Lower leg skin (tissue), 4 donors: ENCODE measurements around the gene HOXB13. TPM values are rescaled to one million over a fixed set of nuclear protein-coding genes. Genes with fewer than 3 reads are reported as not detected.
"Not testable (repeated sequence)": the region's sequence is repeated elsewhere in the genome, so short reads cannot be mapped to it uniquely, and the experiment has no call there.

Experiments used
- DNase-seq, 2 donors: peaks; one replicate each; pipeline ENCODE4 v3.0.0-alpha.2; 2019; ENCODE audit warnings: low spot score in 2 of 2
- H3K4me3 ChIP-seq: fragments of 200-600 bp; sonication (generic); 2 replicates; pipeline ENCODE4 v1.5.1; 2017; ENCODE audit warnings: mild to moderate bottlenecking, low read depth; ENCODE audit not compliant: poor library complexity, severe bottlenecking
- POLR2A ChIP-seq, 2 donors: fragments of 450-650 bp; IDR thresholded peaks; one replicate each; pipeline ENCODE4 v1.6.1; 2016 to 2017; ENCODE audit warnings: antibody characterized with exemption in 2 of 2, mild to moderate bottlenecking in 1 of 2, moderate library complexity in 1 of 2
- WGBS, 2 donors: methylation state at CpG; one replicate each; pipeline ENCODE4 v1.1.5; 2018; 5-methylcytosine and 5-hydroxymethylcytosine counted together
- intact Hi-C: fragments of 100-400 bp; cut with DNase I; formaldehyde crosslinking; loops from one replicate; pipeline ENCODE4 v1.15.0; 2023; ENCODE audit warnings: low total_unique reads
- total RNA-seq, 4 donors: library from RNA; depleted of rRNA; stranded (reverse); fragments of >200 nt; gene quantifications; one replicate each; pipeline ENCODE4 v1.1.0, GENCODE V29; 2016
- TF ChIP-seq, protein P1 (sequence below), 3 donors: fragments of 450-650 bp; IDR thresholded peaks; one replicate each; pipeline ENCODE4 v1.5.1; 2016; ENCODE audit warnings: antibody characterized with exemption in 3 of 3, mild to moderate bottlenecking in 3 of 3, moderate library complexity in 2 of 3

HOXB13 gene
- total RNA-seq, 4 donors from 2014 or later = 0.07 to 0.84 (median 0.08) TPM; not detected in 1

DNA sequence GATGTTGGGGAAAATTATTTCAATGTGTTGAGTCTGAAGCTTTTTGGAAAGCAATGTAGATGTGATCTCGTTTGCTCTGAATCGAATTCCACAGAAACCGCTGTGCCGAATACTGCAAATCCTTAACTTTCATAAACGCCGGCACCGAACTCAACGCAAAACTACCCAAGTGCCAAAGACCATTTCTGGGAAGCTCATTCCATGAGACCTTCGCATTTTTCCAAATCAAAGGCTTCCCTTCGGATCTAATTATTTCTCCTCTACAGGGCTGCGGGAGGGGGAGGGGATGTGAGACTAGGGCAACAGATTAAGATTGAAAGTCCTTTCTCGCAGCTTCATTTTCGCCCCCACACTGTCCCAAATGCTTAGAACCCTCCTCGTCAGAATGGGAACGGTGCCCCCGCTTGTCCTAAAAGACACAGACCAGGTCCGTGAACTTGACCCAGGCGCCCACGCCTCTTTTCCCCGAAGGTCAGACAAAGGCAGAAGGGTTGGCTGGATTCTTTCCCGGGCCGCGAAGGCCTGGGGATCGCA is 10.3 kb downstream of the HOXB13 start:
- DNase-seq = peak in 1 of 2 donors; percentile 86
- intact Hi-C loops = loop anchor here (5.0 kb wide), 1 partner anchor 164 kb away; no protein-coding TSS in a partner anchor
- WGBS, 2 donors = 9 to 18% methylated on average over 24 of the region's 24 CpGs
- TF ChIP-seq POLR2A (IDR thresholded peaks at IDR 0.05) = no peak
- TF ChIP-seq, protein P1, sequence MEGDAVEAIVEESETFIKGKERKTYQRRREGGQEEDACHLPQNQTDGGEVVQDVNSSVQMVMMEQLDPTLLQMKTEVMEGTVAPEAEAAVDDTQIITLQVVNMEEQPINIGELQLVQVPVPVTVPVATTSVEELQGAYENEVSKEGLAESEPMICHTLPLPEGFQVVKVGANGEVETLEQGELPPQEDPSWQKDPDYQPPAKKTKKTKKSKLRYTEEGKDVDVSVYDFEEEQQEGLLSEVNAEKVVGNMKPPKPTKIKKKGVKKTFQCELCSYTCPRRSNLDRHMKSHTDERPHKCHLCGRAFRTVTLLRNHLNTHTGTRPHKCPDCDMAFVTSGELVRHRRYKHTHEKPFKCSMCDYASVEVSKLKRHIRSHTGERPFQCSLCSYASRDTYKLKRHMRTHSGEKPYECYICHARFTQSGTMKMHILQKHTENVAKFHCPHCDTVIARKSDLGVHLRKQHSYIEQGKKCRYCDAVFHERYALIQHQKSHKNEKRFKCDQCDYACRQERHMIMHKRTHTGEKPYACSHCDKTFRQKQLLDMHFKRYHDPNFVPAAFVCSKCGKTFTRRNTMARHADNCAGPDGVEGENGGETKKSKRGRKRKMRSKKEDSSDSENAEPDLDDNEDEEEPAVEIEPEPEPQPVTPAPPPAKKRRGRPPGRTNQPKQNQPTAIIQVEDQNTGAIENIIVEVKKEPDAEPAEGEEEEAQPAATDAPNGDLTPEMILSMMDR (IDR thresholded peaks at IDR 0.05) = no peak
- no peak overlapping the region for H3K4me3 ChIP-seq

- TF ChIP-seq, protein P1 (IDR thresholded peaks at IDR 0.05) = no peak
- no peak for TF ChIP-seq POLR2A (IDR thresholded peaks at IDR 0.05)
- H3K4me3 ChIP-seq = no peak overlapping the region
- DNase-seq = peak in 1 of 2 donors; percentile 36
- intact Hi-C loops = loop anchor here (5.0 kb wide), 1 partner anchor 165 kb away; no protein-coding TSS in a partner anchor
- 12 to 14% methylated on average over 10 of the region's 10 CpGs for WGBS, 2 donors
Observed at GRCh38 chr17:48717367-48718226, 11.0 kb downstream of the HOXB13 start.

DNA sequence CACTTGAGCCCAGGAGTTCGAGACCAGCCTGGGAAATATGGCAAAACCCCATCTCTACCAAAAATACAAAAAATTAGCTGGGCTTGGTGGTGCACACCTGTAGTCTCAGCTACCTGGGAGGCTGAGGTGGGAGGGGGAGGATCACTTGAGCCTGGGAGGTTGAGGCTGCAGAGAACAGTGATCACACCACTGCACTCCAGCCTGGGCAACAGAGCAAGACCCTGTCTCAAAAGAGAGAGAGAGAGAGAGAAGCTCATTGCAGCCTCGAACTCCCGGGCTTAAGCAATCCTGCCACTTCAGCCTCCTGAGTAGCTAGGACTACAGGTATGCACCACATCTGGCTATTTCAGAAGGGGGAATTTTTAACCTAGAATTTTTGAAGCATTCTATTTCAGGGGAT is 12.0 kb downstream of the HOXB13 start:
- not testable (repeated sequence) for H3K4me3 ChIP-seq, DNase-seq
- intact Hi-C loops = loop anchor here (5.0 kb wide), 1 partner anchor 166 kb away; no protein-coding TSS in a partner anchor
- 78 to 85% methylated on average over 3 of the region's 3 CpGs for WGBS, 2 donors

DNA sequence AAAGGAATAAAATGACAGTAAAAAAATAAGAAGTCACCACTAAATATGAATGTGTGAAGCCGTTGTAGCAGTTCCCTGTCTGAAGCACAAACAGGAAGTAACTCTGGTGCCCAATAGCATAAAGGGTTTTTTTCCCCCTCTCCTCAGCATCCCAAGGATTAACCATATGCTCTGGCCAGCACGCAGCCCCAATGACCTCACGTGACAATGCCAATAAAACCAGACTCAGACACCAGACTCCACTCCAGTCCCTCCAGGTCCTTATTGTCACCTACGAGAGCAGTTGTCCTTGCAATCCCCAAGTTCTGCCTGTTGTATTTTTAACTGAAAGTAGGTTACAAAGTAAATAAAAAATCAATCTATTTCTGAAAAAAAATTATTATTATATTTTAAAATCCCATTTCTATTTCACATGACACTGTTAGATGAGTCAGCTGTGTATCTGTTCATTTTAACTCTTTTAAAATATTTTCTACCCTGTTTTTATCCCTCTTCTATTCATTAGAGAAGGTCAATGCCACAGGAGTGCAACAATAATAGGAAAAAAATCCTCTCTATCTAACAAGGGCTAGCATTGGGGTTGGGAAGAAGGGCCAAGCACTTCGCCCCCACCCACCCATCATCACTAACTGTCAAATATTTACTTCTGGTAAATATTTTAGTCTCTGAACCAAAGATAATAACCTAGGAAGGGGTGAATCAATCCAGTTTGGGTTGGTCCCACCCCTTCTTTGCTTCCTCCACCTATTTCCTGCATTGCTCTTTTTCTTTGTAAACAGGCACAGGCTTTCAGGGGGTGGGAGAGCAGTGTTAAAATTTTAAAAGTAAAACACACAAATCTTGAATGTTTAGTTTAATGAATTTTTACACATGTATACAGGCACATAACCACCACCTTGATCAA is 12.8 kb downstream of the HOXB13 start:
- intact Hi-C loops = loop anchor here (5.0 kb wide), 1 partner anchor 167 kb away; no protein-coding TSS in a partner anchor
- peak in 1 of 2 donors; percentile 62 for DNase-seq

DNA sequence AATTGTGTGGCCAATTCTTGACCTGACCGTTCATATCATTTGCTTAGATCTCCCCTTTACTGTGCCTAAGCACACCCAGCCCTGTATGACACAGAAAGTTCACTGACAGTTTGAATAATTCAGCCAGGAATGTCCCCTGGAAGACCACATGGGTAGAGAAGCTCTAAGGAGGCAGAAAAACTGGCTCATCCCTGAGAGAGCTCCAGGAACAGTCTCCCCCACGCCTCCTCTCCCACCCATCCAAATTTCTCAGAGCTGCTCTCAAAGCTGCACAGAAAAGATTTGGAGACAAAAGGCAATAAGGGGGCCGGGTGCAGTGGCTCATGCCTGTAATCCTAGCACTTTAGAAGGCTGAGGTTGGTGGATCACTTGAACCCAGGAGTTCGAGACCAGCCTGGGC is 17.4 kb downstream of the HOXB13 start:
- TF ChIP-seq, protein P1 (IDR thresholded peaks at IDR 0.05) = no peak
- intact Hi-C loops = no loop called here
- no peak overlapping the region for H3K4me3 ChIP-seq
- 63 to 64% methylated on average over 4 of the region's 4 CpGs for WGBS, 2 donors
- DNase-seq = peak in 1 of 2 donors; percentile 28

More for the DNA sequence above, 12.8 kb downstream of the HOXB13 start:
- WGBS, 2 donors = 39 to 49% methylated on average over 5 of the region's 5 CpGs
- H3K4me3 ChIP-seq = no peak overlapping the region
- TF ChIP-seq POLR2A (IDR thresholded peaks at IDR 0.05) = no peak
- TF ChIP-seq, protein P1 (IDR thresholded peaks at IDR 0.05) = no peak
